ENCODE measurements around the gene TERC.
"Not testable (repeated sequence)": the region's sequence is repeated elsewhere in the genome, so short reads cannot be mapped to it uniquely, and the experiment has no call there.

TERC gene

DNA sequence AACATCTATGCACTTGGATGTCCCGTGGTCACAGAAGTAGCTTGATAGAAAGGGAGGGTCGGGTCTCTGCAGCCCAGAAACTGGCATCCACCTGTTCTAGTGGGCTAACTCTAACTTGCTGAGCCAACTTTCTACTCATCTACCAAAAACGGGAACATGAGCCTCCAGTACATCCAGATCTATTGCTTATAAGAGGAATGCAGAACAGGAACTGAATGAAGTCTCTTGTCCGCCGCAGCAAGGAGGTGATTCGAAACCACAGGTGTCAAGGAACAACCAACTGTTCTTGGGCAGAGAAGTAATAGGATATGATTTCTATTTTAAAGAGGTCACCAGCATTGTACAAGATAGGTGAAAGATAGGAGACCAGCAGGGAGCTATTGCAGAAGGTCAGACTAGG lies 17.9 kb downstream of the TERC start:
- in situ Hi-C loops (cut with MboI; ENCODE audit: low pct_unique_long_range_greater_than_20kb, low sequenced_read_pairs, unreplicated experiment): no loop called here
- TF ChIP-seq, protein P1, sequence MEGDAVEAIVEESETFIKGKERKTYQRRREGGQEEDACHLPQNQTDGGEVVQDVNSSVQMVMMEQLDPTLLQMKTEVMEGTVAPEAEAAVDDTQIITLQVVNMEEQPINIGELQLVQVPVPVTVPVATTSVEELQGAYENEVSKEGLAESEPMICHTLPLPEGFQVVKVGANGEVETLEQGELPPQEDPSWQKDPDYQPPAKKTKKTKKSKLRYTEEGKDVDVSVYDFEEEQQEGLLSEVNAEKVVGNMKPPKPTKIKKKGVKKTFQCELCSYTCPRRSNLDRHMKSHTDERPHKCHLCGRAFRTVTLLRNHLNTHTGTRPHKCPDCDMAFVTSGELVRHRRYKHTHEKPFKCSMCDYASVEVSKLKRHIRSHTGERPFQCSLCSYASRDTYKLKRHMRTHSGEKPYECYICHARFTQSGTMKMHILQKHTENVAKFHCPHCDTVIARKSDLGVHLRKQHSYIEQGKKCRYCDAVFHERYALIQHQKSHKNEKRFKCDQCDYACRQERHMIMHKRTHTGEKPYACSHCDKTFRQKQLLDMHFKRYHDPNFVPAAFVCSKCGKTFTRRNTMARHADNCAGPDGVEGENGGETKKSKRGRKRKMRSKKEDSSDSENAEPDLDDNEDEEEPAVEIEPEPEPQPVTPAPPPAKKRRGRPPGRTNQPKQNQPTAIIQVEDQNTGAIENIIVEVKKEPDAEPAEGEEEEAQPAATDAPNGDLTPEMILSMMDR (IDR thresholded peaks at IDR 0.05; ENCODE audit: extremely low read depth, insufficient read depth, missing control alignments): no peak
- DNase-seq (ENCODE audit: low spot score): no peak

- in situ Hi-C loops (cut with MboI; ENCODE audit: low pct_unique_long_range_greater_than_20kb, low sequenced_read_pairs, unreplicated experiment): no loop called here
- TF ChIP-seq, protein P1 (IDR thresholded peaks at IDR 0.05; ENCODE audit: extremely low read depth, insufficient read depth, missing control alignments): peak; percentile 24
- DNase-seq (ENCODE audit: low spot score): no peak
Observed at GRCh38 chr3:169744366-169745054, 20.4 kb downstream of the TERC start.

DNA sequence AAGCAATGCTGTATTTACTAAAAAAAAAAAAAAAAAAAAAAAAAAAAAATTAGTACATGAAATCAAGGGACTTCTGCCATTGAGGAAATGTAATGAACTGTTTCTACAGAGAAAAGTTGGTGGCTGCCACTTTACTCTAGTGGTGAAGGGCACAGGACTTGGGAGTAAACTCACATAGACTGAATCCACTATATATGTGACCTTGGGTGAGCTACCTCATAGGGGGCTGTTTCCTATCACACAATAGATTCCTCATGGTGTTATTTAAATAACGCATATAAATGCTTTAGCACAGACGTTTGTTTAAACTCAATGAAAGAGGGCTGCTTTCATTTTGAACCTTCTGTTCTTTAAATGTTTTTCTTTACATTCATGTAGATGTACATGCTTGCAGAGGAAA lies 25.8 kb downstream of the TERC start:
- DNase-seq (ENCODE audit: low spot score): no peak
- TF ChIP-seq, protein P1 (IDR thresholded peaks at IDR 0.05; ENCODE audit: extremely low read depth, insufficient read depth, missing control alignments): no peak

DNA sequence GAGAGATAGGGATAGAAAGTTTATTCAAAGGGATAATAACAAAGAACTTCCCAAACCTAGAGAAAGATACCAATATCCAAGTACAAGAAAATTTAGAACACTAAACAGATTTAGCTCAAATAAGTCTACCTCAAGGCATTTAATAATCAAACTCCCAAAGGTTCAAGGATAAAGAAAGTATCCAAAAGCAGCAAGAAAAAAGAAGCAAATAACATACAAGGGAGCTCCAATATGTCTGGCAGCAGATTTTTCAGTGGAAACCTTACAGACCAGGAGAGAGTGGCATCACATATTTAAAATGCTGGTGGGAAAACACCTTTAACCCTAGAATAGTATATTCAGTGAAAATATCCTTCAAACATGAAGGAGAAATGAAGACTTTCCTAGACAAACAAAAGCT lies 33.0 kb downstream of the TERC start:
- in situ Hi-C loops (cut with MboI; ENCODE audit: low pct_unique_long_range_greater_than_20kb, low sequenced_read_pairs, unreplicated experiment): not testable (repeated sequence)

More for the DNA sequence above, 25.8 kb downstream of the TERC start:
- in situ Hi-C loops (cut with MboI; ENCODE audit: low pct_unique_long_range_greater_than_20kb, low sequenced_read_pairs, unreplicated experiment): no loop called here

DNA sequence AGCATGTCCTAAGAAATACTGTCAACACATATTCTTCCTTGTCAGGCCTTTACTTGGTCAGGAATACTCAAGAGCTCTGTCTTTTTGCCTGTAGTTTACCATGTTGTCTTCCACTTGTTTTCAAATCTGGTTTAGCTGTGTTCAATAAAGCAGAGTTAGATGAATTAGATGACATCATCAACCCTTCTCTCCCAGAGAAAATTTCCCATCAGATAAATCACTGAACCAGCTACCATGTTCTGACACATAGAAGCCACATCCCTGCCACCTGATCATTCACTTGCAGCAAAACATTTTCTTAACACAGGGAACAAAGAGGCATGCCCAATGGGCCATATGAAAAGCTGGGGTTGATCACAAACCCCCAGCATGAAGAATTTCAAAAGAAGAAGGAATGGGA lies 42.1 kb downstream of the TERC start:
- DNase-seq (ENCODE audit: low spot score): no peak
- TF ChIP-seq, protein P1 (IDR thresholded peaks at IDR 0.05; ENCODE audit: extremely low read depth, insufficient read depth, missing control alignments): no peak
- in situ Hi-C loops (cut with MboI; ENCODE audit: low pct_unique_long_range_greater_than_20kb, low sequenced_read_pairs, unreplicated experiment): no loop called here

More for the DNA sequence above, 33.0 kb downstream of the TERC start:
- DNase-seq (ENCODE audit: low spot score): not testable (repeated sequence)

DNA sequence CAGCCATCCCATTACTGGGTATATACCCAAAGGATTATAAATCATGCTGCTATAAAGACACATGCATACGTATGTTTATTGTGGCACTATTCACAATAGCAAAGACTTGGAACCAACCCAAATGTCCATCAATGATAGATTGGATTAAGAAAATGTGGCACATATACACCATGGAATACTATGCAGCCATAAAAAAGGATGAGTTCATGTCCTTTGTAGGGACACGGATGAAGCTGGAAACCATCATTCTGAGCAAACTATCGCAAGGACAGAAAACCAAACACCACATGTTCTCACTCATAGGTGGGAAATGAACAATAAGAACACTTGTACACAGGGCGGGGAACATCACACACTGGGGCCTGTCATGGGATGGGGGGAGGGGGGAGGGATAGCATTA lies 46.4 kb downstream of the TERC start:
- DNase-seq (ENCODE audit: low spot score); in situ Hi-C loops (cut with MboI; ENCODE audit: low pct_unique_long_range_greater_than_20kb, low sequenced_read_pairs, unreplicated experiment): not testable (repeated sequence)

All from GM13977 (cell line).